Cardiac muscle cell (in vitro differentiated cells and primary cell): ENCODE data around the gene SYNE3. TPM values are rescaled to one million over a fixed set of nuclear protein-coding genes. Genes with fewer than 3 reads are reported as not detected.

Experiments
- DNase-seq, 2 donors: peaks; one replicate each; pipeline versions ENCODE4 v3.0.0 to v3.0.0-alpha.2; 2010 to 2017; ENCODE audit warnings: low read depth in 1 of 2, low spot score in 1 of 2
- H3K27ac ChIP-seq: fragments of 200-600 bp; sonication (generic); 2 replicates; pipeline ENCODE4 v1.5.1; 2016
- H3K27me3 ChIP-seq: fragments of 200-600 bp; sonication (generic); 2 replicates; pipeline ENCODE4 v1.6.0; 2016; ENCODE audit warnings: control low read depth
- H3K36me3 ChIP-seq: fragments of 200-600 bp; sonication (generic); 2 replicates; pipeline ENCODE4 v1.5.1; 2016; ENCODE audit warnings: control low read depth
- H3K4me1 ChIP-seq: fragments of 200-600 bp; sonication (generic); 2 replicates; pipeline ENCODE4 v1.8.1; 2017; ENCODE audit warnings: low read depth, mild to moderate bottlenecking, mixed run types
- H3K4me3 ChIP-seq: fragments of 200-600 bp; sonication (generic); 2 replicates; pipeline ENCODE4 v1.5.1; 2016; ENCODE audit warnings: mild to moderate bottlenecking
- H3K9me3 ChIP-seq: fragments of 200-600 bp; sonication (generic); 2 replicates; pipeline ENCODE4 v1.5.1; 2017; ENCODE audit warnings: low read depth, mild to moderate bottlenecking, control low read depth
- CTCF ChIP-seq: IDR thresholded peaks from 2 replicates; pipeline ENCODE4 v1.5.1; 2012; ENCODE audit warnings: low read depth, mild to moderate bottlenecking, low read length
- polyA plus RNA-seq: library from polyadenylated mRNA; unstranded; fragments of >200 nt; fragmentation: Nextera tagmentation; extraction: Ambion mirVana; gene quantifications from 2 replicates; pipeline ENCODE4 v1.2.1, GENCODE V29; 2016
- total RNA-seq: library from RNA; depleted of rRNA; stranded (reverse); fragments of >200 nt; gene quantifications from 2 replicates; pipeline ENCODE4 v1.2.3, GENCODE V29; 2016

SYNE3 gene
- total and polyA plus RNA-seq, 2 experiments from 2014 or later: 0.09 to 2.0 TPM

GRCh38 chr14:95478818-95479217 is 37.6 kb downstream of the SYNE3 start:
- DNase-seq: no peak
- H3K27ac ChIP-seq: no peak overlapping the region
- no peaks in the 10 kb centered on the region for H3K9me3 ChIP-seq
- H3K27me3 ChIP-seq: no peaks in the 10 kb centered on the region
- no peaks in the 10 kb centered on the region for H3K4me1 ChIP-seq
- H3K36me3 ChIP-seq: no peaks in the 10 kb centered on the region
- no peak for TF ChIP-seq CTCF
- H3K4me3 ChIP-seq: no peak overlapping the region

GRCh38 chr14:95478309-95478708 is 38.1 kb downstream of the SYNE3 start:
- Histone ChIP-seq H3K9me3 (no peaks in the 10 kb centered on the region), H3K4me3 (no peak overlapping the region), H3K27ac (no peak overlapping the region), H3K36me3 (no peaks in the 10 kb centered on the region), H3K4me1 (no peaks in the 10 kb centered on the region), H3K27me3 (no peaks in the 10 kb centered on the region)
- DNase-seq: no peak
- no peak for TF ChIP-seq CTCF

DNA sequence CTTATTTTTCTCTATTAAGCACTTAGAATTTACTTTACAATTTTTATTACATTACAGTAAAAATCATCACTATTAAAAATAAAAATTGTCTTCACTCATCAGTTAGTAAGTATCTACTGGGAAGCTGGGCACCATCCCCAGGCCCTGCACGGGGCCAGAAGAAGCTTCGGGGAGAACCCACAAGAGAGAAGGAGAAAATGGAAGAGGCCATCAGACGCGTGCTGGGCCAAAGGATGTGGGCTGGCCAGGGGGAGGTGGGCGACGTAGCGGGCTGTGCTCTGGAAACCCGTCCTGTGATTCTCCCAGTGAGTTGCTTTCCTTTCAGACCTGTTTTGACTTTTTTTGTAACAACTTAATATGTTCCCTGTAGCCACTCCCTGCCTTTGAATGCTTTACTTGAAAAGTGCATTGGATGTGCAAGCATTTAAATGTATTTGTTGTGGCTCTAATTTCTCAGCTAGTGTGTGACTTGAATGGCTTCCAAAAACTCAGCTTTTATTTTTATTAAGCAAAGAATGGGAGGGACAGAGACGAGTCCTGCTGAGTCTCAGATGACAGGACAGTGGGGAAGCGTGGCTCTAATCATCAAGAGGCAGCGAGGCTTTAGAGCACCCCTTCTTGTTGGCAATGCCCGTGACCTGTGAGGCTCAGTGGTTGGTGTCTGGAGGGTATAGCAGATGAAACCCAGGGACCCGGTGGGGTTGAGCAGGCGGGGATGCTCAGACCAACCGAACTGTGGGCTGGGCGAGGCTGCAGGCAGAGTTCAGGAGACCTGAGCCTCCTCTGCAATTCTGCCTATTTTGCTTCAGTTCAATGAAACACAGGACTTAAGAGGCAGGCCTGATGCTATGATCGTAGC is 38.8 kb downstream of the SYNE3 start:
- no peak for TF ChIP-seq CTCF
- DNase-seq: no peak
- H3K9me3 ChIP-seq: no peaks in the 10 kb centered on the region
- no peaks in the 10 kb centered on the region for H3K36me3 ChIP-seq
- H3K27ac ChIP-seq: no peak overlapping the region
- H3K4me1 ChIP-seq: no peaks in the 10 kb centered on the region
- H3K27me3 ChIP-seq: no peaks in the 10 kb centered on the region
- H3K4me3 ChIP-seq: no peak overlapping the region

- Histone ChIP-seq H3K27ac (no peak overlapping the region), H3K27me3 (no peaks in the 10 kb centered on the region), H3K4me3 (no peak overlapping the region), H3K36me3 (no peaks in the 10 kb centered on the region), H3K9me3 (no peaks in the 10 kb centered on the region), H3K4me1 (no peaks in the 10 kb centered on the region)
- DNase-seq: no peak
- no peak for TF ChIP-seq CTCF
These were observed 39.7 kb downstream of the SYNE3 start for GRCh38 chr14:95476747-95477146.

DNA sequence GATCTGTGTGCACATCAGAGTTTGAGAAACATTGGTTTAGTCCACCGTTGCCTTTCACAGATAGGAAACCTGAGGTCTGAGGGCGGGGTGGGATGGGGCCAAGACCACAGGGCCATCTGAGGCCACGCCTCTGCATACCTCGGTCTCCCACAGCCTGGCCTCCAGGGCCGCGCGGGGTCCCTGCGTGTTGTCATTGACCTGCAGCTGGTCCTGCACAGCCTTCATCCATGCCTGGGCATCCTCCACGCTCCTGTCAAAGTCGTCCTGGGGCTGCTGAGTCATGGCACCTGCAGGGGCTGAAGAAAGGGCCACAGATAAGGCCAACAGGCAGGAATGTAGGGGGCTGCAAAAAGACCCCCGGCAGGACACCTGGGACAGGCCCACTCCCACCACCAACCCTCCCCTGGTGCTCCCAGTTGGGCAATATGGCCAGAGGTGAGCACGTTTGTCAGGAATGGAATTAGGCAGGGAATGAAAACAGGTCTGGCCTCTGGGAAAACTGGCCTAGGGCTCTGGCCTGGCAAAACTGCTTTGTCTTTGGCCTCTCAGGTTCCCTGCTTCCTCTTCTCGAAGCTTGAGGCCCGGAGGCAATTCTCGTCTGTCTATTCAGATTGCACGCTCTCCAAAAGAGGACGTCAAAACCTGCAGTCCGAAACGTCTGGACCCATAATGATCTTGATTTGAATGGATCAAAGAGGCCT is 40.8 kb downstream of the SYNE3 start:
- DNase-seq: no peak
- no peaks in the 10 kb centered on the region for H3K36me3 ChIP-seq
- no peak overlapping the region for H3K27ac ChIP-seq
- no peaks in the 10 kb centered on the region for H3K9me3 ChIP-seq
- no peaks in the 10 kb centered on the region for H3K27me3 ChIP-seq
- no peak for TF ChIP-seq CTCF
- no peak overlapping the region for H3K4me3 ChIP-seq
- H3K4me1 ChIP-seq: no peaks in the 10 kb centered on the region
